ENCODE data around the gene NINL.
"Not testable (repeated sequence)": the region's sequence is repeated elsewhere in the genome, so short reads cannot be mapped to it uniquely, and the experiment has no call there.

The NINL gene

DNA sequence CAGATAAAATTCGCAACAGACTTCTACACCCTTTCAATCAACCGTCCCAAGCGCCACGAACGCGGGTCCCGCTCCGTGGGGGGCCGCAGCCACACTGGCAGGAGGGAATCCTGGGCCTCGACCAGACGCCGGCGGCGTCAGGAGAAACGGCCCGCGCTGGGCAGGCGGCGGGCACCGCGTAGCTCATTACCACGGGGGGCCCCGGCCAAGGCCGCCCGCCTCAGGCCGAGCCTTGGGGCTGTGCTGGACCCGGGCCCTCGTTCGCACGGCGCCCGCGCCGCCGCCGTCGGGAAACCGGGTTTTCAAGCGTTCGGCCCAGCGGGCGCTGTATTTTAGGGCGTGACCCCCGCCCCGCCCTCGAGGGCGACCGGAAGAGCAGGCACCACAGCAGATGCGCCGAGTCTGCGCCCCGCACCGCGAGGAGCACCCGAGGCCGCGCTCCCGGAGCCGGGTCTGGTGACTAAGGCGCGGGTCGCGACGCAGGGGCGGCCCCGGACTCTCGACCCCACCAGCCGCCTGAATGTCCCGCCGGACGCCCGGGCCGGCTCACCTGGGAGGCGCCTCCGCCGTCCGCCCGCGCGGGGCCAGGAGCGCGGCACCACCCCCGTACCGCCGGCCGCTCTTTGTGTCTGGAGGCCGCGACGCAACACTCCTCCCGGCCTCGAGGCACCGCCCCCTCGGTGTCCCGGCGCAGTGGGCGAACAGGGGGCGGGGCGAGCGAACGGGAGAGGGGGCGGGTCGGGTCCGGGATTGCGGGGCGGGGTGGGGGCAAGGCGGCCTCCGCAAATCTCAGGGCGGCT lies at the start of gene NINL:
Gene NINL, minus strand, starts transcription at position 627 of the 800 bp plus-strand sequence. CDS start 58,944 bp downstream, outside the sequence.
- peak; percentile 1 for DNase-seq

DNA sequence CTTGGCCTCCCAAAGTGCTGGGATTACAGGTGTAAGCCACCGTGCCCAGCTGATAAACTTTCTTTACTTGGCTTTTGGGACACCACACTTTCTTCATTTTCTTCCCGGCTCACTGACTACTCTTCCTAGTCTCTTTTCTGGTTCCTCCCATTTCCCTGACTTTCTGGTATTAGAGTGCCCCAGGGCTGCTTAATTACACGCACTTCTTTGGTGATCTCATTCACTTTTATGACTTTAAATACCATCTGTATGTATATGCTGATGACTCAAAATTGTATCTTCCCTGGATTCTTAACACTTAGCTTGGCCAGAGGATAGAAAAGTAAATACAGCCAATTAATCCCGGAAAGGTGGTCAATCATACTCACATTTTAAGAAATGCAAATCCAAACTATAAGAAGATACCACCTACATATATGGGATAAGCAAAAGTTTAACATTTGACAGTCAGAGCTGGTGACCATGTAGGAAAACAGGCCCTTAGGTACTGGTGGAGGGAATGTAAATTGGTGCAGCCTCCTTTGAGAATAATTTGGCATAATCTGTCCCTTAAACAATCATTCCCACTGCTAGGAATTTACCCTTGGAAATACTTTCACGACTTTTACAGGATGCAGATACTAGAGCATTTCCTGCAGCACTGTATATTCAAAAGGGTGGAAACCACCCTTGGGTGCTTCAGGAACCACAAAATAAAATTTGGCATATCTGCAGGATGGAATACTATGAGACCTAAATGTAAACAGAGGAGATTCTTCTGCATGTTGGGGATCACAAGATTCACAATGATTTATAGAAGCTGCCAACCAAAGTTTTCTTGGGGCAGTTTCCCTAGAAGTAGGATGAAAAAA lies 47.8 kb upstream of the NINL start:
- no peak for DNase-seq

DNA sequence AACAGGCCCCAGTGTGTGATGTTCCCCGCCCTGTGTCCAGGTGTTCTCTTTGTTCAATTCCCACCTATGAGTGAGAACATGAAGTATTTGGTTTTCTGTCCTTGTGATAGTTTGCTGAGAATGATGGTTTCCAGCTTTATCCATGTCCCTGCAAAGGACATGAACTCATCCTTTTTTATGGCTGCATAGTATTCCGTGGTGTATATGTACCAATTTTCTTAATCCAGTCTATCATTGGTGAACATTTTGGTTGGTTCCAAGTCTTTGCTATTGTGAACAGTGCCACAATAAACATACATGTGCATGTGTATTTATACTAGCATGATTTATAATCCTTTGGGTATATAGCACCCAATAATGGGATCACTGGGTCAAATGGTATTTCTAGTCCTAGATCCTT lies 45.3 kb upstream of the NINL start:
- not testable (repeated sequence) for DNase-seq

DNA sequence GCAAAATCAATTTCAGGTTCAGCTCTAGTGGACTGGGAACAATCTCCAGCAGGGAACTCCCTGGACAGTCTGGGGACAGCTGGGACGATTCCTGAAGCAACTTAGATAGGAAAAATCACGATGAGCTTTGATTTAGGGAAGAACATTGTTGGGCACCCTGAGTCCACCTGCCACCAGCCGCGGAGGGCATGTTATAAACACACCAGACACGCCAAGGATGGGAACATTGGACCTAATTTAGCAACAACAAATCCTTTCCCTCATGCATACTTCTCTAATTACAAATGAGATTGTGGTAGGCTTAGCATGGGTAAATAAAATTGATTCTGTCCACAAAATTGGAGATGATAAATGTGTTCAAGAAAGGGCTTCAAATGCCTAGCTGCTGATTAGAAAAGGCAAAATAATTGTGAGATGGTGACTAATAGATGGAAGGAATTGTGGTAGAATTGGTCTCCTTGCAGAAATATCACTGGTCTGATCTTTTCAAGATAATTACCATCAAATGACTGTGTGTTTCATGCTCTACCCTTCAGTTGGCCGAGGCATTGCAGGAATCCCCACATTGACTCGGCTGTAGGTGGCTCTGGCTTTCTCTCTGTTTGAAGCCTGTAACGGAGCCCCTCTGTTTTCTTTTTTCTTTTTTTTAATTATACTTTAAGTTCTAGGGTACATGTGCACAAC lies 44.6 kb upstream of the NINL start:
- no peak for DNase-seq

DNA sequence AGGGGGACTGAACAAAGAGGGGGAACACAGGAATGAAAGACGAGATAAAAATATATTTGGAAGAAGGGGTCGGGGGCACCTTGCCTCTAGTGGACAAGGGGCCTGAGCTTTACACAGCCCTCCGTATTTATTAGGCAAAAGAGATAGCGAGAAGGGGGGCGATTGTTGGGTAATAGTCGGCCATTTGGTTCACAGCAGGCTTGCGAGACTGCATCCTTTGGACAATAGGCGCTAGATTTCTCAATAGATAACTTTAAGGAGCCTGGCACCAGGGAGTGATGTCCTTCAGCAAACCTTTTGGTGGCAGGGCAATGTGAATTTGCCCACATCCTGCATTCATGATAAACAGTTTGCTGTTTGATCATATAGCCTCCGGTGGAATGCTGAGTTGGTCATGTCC lies 41.4 kb upstream of the NINL start:
- DNase-seq, result no peak

DNA sequence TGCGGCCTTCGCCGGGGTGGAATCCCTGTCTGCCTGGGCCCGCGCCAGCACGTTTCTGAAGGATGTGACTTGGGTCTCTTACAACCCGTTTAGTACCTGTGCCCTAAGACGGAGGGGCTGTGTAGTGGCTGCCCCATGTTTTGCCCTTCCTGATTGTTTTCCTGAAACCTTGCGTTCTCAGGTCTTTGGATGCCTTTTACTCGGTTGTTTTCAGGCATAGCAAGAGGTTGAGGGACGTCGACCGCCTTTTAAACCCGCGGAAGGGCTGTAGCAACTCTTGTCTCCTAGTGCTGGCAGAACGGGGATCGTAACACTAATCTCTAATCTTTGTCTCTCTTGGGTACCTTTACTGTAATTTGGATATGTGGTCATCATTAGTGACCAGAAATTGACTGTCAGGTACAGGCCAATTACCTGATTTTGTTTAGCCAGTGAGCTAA lies 39.2 kb upstream of the NINL start:
- peak; percentile 24 for DNase-seq

DNA sequence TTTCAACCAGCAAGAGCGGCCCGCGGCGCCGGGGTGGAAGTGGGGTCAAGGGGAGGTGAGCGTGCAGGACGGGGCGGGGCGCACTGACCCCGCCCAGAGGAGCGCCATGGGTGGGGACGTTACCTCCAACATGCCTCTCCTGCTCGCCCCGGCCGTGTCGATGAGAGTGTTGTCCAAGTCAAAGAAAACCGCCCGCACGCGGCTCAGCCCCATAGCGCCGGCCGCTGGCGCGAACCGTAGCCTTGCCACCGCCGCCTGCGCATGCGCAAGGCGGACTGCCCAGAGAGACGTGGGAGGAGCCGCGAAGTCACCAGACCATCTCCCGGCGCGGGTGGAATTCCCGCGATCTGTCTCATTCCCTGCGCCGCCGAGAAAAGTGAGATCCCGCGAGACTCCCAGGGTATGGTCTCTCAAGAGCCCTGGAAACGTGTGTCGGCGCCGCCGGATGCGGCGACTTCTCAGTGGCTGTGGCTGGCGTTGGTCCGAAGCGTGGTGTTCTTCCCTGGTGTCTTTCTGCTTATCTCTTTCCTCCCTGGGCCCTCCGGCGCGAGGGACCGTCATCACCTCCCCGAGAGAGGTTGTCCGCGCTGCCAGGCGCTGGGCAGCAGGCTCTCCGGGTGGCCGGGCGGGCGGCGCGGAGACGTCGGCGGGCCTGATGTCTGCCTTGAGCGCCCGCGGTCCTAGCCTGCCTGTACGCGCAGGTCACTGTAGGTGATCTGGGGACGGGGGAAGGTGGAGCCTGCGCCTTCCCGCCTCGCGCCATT lies 38.6 kb upstream of the NINL start, which contains the start of gene NANP:
Gene NANP, minus strand, starts transcription at position 279 of the 764 bp plus-strand sequence. Its CDS starts 66 bp downstream, at position 213.
- DNase-seq, result peak; percentile 91

DNA sequence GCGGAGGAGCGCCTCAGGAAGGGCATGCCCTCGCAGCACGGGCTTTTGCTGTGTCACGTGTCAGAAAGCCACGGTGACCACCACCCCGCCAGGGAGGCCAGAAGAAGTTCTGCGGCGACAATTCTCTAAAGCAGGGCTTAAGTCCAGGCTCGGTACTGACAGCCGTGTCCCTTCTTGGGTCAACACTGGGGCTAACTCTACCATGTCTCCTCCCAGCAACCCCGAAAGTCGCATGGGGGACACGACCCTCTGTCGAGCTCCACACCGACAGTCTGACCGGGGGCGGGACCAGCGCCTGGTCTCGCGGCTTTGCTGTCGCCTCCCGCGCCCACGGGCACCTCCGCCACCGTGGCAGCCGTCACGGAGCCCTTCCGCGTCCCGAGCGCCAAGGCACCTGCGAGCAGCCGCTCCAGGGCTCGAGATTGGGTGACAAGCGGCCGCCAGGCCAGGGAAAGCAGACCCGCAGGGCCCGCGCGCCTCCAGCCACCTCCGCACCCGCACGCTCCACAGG lies 37.9 kb upstream of the NINL start:
- no peak for DNase-seq

DNA sequence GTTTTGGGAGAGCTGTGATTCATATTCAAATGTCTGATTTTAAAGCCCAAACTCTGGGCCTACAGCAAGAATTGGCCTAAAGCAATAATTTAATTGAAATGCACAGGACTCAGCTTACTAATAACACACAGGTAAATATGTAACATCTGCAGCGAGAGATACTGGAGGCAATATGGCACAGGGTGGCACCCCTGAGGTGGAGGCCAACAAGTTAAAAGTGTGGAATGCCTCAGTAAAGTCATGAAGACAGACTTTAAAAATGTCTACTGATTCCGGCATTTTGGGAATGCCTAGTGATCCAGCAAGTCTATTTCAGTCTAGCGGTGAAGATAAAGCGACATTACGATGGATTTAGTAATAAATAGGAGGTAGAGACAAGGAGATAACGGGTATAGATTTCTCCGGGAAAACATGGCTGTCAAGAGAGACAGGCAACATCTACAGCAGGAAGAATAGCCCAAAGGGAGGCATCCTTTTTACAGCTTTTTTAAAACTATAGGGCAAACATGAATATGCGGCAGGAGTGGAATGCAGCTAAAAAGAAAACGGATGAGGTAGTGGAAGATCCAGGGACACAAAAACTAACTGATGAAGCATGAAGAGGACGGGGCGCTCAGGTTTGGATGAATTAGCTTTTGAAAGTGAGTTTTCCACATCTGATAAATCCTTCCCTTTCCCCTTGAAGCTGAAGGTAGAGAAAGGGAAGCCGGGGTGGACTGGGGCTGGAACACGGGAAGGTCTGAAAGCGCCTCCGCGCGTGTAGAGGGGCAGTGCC lies 37.3 kb upstream of the NINL start:
- DNase-seq, result no peak

DNA sequence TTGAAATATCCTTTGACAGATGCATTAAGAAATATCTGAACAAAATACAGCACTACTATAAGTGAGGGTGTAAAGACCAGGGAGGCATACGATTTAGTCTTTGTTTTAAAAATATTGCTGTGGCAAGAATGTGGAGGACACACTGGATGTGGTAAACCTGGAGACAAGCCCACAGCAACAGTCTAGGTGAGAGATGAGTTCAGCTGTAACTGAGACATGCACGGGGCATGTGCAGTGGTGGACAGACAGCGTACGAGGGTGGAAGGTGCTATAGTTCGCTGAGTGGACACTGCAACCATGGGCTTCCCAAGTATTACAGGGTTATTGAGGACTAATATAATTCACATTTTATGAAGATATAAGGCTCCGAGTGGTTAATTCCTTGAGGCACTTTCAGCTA lies 36.7 kb upstream of the NINL start:
- DNase-seq, result no peak

DNA sequence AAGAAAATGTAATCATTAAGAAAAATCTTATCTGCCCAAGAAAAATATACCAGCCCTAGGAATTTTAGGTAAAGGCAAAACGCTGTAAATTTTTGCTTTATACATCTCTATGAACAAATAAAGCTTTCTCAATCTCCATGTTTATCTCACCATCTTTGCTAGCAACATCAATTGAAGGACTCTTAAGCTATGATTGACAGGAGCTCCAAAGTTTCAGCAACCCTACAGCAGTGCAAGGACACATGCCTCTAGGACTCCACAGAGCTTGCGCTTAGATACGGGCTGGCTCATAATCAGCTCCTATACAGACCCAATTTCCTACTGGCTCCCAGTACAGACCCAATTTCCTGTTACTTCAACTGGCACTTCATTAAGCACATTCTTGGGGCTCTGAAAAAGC lies 34.2 kb upstream of the NINL start:
- DNase-seq, result no peak

DNA sequence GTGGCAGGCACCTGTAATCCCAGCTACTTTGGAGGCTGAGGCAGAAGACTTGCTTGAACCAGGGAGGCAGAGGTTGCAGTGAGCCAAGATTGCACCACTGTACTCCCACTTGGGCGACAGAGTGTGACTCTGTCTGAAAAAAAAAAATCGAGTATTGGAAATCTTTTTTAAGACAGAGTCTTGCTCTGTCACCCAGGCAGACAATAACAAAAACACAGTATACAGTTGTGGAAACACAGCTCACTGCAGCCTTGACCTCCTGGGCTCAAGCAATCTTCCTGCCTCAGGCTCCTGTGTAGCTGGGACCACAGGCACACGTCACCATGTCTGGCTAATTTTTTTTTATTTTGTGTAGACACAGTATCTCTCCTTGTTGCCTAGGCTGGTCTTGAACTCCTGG lies 23.4 kb upstream of the NINL start:
- no peak for DNase-seq

DNA sequence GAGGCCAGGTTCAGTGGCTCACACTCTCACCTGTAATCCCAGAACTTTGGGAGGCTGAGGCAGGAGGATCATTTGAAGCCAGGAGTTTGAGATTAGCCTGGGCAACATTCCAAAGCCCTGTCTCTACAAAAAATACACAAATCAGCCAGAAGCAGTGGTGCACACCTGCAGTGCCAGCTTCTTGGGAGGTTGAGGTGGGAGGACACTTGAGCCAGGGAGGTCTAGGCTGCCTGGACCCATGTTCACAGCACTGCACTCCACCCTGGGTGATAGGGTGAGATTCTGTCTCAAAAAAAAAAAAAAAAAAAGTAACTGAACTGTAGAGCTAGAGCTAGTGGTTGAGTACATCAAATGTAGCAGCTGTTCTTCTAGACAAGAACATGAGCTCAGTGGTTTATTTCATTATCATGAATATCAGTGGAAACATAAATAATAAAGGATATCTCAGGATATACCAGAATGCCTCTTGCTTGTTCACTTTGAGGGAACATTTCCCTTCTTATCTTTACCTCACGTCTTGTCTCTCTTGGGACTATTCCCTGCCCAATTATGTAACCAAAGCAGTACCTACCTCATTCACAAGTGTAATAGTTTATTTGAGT lies 20.9 kb upstream of the NINL start:
- DNase-seq, result no peak

DNA sequence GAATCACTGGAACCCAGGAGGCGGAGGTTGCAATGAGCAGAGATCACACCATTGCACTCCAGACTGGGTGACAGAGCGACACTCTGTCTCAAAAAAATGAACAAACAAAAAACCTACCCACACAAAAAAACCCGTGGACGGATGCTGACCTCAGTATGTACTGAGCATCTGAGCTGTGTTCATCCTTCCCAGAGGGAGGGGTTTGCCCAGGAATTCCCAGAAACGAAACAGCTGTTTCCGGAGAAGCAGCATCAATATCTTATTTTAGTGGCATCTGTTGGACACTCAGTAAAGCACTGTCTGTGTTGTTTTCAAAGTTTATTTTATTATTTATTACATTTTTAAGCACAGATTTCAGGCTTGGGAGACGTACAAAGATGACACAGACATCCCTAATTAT lies 19.8 kb upstream of the NINL start:
- DNase-seq, result no peak

DNA sequence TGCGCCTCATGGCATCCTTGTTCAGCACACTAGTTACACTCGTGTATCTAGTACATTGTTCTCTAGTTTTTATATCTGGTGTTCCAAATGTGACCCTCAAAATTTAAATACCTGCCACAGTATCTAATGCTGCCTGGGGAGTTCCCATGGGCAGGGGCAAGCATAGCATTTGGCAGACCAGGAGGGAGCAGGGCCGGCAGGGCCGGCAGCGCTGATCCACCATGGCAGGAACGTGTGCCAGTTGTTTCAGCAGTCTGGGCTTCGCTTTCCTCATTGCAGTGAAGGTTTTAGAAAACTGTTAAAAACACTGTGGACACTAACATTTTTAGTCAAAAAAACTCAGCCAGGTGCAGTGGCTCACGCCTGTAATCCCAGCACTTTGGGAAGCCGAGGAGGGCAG lies 19.3 kb upstream of the NINL start:
- DNase-seq, result no peak

DNA sequence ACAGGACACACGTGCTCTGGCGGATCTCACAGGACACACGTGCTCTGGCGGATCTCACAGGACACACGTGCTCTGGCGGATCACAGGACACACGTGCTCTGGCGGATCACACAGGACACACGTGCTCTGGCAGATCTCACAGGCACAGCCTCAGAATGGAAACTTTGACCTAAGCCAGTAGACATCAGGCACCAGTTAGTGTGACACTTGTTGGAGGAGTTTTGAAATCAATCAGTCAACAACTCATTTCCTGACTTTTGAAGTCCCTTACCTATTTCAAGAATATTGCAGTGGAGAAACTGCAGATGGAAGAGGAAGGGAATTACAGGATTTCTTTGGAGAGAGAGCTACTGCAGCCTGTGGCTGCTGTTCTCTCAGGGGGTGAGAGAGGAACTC lies 17.6 kb upstream of the NINL start:
- not testable (repeated sequence) for DNase-seq

DNA sequence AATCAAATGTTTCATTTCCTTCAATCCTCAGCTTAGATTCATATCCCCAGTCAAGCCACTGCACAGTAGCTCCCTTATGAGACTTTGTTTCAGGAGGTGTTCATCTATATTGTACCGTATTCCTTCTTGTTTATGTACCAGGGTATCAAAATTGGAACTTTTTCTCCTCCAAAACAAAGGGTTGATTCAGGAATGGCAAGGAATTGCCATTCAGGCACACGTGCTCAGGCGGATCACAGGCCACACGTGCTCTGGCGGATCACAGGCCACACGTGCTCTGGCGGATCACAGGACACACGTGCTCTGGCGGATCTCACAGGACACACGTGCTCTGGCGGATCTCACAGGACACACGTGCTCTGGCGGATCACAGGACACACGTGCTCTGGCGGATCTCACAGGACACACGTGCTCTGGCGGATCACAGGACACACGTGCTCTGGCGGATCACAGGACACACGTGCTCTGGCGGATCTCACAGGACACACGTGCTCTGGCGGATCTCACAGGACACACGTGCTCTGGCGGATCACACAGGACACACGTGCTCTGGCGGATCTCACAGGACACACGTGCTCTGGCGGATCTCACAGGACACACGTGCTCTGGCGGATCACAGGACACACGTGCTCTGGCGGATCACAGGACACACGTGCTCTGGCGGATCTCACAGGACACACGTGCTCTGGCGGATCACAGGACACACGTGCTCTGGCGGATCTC lies 17.0 kb upstream of the NINL start:
- DNase-seq, result not testable (repeated sequence)

DNA sequence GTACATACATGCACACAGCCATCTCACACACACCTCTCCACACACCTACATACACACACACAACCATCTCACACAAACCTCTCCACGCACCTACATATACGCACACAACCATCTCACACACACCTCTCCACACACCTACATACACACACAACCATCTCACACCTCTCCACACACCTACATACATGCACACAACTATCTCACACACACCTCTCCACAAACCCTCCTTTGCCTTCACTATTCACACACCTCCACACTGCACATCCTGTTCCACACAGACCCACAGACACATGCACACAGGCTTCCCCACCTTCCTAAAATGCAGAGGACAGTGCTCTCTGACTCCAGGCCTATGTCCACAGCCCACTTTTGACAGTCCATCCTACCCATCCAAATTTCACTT lies 16.3 kb upstream of the NINL start:
- no peak for DNase-seq

DNA sequence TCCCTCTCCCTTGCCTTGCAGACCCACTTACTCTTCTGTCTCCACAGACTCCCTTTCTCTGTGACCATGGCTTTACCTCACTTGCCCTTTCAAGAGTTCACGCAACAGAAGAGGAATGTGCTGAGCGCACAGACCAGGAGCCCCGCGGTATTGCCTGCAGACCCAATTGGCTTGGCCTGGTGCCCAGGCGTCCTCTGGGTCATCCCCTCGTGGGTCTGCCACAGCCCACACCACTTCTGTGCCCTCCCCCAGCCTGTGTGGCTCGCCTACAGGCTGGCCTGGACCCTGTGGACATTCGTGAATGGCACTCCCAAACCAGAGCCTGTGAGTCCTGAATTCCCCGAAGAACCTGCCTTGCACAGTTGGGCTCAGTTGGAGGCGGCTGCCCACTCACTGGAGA lies 15.3 kb upstream of the NINL start:
- no peak for DNase-seq

DNA sequence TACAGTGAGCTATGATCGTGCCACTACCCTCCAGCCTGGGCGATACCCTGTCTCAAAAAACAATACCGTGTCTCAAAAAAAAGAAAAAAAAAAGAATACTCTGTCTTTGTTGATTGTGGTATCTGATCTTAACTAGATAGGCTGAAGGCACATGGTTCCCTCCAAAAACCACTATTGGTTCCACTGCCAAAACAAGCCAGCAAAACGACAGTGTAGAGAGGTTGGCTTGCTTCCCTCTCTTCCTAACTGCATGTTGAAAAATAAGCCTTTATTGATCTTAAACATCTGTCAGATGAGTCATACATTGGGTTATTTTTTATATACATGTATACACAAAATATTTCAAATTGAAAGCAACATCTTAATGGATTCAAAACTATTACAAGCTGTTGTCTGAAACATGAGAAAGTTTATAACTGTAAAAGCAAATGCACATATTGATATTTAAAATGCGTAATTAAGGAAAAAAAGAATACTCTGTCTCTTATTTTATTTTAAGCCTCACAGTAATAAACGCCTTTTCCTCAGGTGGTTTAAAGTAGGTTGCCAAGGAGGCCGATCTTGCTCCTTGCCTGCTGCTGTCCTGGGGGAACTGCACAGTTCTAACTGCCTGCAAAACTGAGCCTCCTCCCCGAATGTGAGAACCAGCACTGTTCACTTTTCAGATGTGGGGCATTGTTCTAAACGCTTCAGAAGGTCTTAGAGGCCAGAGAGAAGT lies 7.0 kb upstream of the NINL start:
- peak; percentile 9 for DNase-seq
